AG09309 (cell line): ENCODE data around the gene EFR3B.

Source experiments
- DNase-seq: peaks from one replicate; pipeline ENCODE4 v3.0.0-alpha.2; 2010; ENCODE audit warnings: low read depth
- H3K4me3 ChIP-seq: 2 replicates; pipeline ENCODE4 v1.5.1; 2011; ENCODE audit warnings: mild to moderate bottlenecking, low read depth, low read length, moderate library complexity; ENCODE audit not compliant: control insufficient read depth
- CTCF ChIP-seq: IDR thresholded peaks from 2 replicates; pipeline ENCODE4 v1.5.1; 2011; ENCODE audit warnings: mild to moderate bottlenecking, low read depth, low read length, inconsistent platforms; ENCODE audit not compliant: insufficient read depth, control insufficient read depth; ENCODE audit errors: missing control alignments

The EFR3B gene

GRCh38 chr2:25023333-25023732 is 18.5 kb upstream of the EFR3B start:
- DNase-seq, result no peak
- no peak for TF ChIP-seq CTCF
- no peak overlapping the region for H3K4me3 ChIP-seq

- DNase-seq, result no peak
- no peak overlapping the region for H3K4me3 ChIP-seq
- no peak for TF ChIP-seq CTCF
Observed at GRCh38 chr2:25025229-25026007, 16.5 kb upstream of the EFR3B start.

GRCh38 chr2:25026008-25026530 is 15.8 kb upstream of the EFR3B start:
- TF ChIP-seq CTCF, result no peak
- no peak overlapping the region for H3K4me3 ChIP-seq
- DNase-seq, result no peak

- no peak for DNase-seq
- TF ChIP-seq CTCF, result no peak
- H3K4me3 ChIP-seq, result no peak overlapping the region
Observed at GRCh38 chr2:25029183-25029554, 12.7 kb upstream of the EFR3B start.

GRCh38 chr2:25030702-25031101 is 11.2 kb upstream of the EFR3B start:
- no peak overlapping the region for H3K4me3 ChIP-seq
- DNase-seq, result no peak
- TF ChIP-seq CTCF, result no peak

- no peak for DNase-seq
- no peak overlapping the region for H3K4me3 ChIP-seq
- no peak for TF ChIP-seq CTCF
Observed at GRCh38 chr2:25032094-25032493, 9.8 kb upstream of the EFR3B start.

GRCh38 chr2:25032901-25033300 is 9.0 kb upstream of the EFR3B start:
- no peak overlapping the region for H3K4me3 ChIP-seq
- no peak for TF ChIP-seq CTCF
- DNase-seq, result no peak
